ENCODE results near the gene KCNQ1.

KCNQ1 gene

DNA sequence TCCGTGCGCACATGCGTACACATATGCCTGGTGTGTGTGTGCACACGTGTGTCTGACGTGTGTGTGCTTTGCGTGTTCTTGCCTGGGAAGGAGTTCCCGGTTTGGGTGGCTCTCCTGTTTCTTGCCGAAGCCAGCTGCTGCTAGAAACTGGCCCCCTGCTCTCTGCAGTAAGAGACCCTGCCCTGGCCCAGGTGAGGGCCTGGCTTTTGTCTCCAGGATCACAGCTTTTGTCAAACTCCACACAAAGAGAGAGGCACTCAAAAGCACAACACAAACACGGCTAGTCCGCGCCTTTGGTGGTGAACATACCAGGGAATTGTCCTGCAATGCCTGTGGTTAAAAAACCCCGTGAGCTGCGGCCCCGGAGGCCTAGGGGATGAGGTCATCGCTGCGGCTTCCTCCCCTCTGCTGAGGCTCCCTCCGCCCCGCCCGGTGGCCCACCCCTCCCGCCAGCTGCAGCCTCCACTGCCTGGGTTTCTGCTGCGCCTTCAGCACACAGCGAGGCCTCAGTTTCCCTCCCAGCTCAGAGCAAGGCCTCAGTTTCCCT lies 88.9 kb downstream of the KCNQ1 start:
- no peak for DNase-seq (ENCODE audit: low read depth in 2 of 2)

DNA sequence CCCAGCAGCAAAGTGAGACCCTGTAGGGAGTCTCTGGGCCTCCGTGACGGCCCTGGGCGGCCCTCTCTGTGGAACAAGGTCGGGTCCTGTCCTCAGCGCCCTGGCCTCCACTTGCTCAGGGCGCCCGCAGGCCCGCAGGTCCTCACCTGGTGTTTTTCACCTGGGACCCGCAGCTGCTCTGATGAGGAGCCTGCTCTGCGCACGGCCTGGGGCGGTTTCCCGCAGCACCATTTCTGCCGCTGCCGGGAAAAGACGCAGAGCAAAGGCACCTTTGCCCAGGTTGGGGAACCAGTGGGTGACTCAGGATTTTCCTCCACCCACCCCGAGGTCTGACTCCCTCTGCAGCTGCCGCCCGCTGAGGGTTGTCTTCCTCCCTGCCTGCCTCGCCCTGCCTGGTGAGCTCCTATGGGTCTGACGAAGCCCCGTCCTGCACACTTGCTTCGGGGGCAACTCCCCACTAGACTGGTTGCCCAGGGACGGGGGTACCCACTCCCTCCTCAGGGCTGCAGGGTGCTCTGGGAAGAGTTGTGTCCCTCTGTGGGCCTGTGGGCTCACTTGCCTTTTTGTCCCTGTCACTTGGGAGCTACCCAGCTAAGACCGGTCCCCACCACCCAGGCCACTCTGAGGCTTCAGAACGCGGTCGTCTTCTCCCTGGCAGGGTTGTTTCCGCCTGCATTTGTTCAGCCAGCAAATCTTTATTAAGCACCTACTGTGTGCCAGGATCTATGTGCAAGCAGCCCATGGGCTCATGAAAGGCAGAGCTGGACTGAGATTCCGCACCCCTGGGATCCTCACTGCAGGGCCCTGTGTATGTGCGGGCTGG lies 89.5 kb downstream of the KCNQ1 start:
- DNase-seq (ENCODE audit: low read depth in 2 of 2), result no peak

DNA sequence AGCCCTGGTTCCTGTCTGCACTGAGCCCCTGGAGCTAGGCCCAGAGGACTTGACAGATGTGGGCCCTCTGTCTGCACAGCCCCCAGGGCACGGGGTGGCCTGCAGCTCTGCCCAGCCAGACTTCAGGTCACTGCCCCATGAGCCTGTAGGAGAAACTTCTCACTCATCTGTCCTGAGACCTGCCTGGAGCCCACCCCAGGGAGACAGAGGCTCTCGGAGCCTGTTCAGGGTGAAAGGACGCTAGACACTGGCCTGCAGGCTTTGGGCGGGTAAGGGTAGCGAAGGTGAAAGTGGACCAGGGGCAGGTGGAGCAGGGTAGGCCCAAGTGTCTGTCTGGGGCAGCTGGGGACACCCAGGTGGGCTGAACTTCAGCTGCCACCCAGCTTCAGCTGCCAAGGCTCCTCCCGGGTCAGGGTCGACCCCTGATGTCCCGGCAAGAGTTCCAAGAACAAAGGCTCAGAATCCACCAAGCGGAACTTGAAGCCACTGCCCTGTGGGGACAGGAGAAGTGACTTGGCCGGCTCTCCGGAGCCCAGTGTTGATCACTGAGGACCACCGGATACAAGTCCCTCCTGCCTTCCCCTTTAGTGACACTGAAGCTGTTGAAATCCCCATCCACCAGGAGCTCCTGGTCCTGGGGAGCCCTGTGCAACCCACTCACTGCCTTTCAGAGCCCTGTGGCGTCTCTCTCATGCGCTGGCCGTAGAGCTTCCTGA lies 90.3 kb downstream of the KCNQ1 start:
- no peak for DNase-seq (ENCODE audit: low read depth in 2 of 2)

DNA sequence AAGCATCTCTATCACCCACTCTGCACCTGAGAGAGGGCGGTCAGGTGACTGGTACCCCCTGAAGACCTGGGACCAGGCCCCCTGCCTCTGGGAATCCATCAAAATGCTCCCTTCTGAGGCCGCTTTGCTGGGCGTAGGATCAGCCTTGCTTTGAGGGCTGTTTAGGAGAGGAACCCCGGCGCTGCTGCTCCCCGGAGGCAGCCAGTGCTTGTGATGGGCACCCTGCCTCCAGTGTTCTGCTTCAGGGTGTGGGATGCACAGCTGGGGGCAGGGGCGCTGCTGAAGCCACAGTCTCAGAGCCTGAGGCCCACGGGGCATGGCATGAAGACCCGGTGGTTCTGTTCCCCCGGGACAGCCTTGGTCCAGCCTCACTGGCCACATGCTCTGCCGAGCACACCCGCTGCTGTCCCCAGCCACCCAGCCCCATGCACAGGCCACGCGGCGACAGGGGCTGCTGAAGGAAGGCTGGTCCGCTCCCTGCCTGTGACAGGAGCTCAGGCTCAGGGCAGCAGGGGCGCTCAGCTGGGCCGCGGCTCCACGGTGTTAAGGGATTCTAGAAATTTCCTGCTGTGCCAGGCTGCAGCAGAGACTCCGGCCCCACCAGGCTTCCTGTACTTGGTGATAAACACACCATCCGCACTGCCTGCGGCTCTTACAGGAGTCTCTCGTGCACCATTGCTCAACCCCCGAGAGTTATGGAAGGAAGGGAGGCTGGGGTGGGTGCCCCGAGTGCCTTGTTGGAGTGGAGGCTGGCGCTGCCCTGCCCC lies 91.0 kb downstream of the KCNQ1 start:
- no peak for DNase-seq (ENCODE audit: low read depth in 2 of 2)

DNA sequence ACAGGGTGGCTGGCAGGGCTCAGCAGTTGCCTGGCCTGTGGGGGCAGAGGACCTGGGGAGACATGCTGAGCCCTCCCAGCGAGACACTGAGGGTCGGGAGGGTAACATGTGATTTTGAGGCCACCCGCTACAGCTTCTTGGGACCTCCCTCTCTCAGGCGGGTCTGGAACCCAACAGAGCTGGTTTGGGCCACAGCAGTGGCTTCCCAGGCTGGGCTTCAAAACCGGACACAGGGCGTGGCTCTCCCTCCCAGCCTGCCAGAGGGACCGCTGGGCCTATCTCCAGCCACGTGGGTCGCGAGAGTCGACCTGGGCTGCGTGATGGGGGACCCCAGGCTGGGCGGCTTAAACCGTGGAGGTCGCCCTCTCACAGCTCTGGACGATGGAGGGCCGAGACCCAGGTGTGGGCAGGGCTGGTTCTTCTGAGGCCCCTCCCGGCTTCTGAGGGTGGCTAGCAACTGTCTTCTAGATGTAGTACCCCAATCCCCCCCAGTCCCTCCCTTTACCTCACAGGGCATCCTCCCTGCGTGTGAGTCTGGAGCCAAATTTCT lies 91.7 kb downstream of the KCNQ1 start:
- DNase-seq (ENCODE audit: low read depth in 2 of 2), result no peak

DNA sequence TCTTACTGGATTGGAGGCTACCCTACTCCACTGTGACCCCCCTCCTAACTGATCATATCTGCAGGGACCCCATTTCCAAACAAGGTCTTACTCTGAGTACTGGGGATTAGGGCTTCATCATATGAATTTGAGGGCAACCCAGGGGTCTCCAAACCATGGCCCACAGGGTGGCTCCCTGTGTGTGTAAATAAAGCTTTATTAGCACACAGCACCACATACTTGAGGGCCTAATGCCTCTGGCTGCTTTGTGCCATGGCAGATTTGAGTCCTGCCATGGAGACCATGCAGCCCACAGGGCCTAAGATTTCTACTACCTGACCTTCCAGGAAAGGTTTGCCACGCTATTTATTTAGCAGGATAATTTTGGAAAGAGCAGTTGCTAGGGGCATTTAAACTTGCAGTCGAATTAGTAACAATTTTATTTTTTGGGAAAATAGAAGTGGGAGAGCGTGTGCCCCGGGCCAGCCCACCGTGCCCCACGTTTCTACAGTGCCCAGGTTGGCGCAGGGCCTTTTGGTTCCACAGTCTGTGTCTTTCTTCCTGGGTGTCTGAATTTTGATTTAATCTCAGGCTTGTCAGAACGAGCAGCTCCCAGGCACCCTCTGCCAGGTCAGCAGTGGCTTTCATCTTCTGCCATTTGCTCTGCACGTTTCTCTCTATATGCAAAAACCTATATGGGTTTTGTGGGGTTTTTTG lies 92.3 kb downstream of the KCNQ1 start:
- no peak for DNase-seq (ENCODE audit: low read depth in 2 of 2)

DNA sequence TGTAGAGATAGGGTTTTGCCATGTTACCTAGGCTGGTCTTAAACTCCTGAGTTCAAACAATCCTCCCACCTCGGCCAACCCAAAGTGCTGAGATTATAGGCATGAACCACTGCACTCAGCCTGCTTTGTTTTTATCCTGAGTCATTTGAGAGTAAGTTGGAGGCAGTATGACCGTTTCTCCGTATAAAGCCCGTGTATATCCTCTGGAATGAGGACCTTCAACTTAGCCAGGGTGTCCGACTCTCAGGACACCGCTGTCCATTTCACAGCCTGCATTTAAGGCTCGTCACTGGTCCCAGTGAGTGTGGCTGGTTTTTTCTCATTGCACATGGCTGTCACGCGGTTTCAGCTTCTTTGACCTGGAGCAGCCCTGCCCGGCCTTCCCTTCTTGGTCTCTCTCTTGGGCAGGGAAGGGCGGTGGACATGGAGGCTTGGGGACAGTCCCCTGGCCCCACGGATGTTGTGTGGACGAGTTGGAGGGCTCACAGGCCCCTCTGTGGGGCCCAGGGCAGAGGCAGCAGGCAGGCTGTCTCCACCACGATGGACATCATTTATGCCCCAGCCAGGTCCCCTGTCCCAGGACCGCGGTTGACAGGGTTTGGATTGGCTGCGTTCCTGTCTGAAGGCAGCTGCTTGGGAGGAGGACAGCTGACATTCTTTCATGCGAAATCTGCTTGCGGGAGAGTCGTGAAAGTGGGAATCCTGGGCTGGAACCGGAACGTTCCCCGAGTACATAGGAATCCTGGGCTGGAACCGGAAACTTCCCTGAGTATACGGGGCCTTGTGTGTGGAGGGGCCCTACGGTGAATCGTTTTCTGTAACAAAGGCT lies 93.3 kb downstream of the KCNQ1 start:
- DNase-seq (ENCODE audit: low read depth in 2 of 2), result no peak

DNA sequence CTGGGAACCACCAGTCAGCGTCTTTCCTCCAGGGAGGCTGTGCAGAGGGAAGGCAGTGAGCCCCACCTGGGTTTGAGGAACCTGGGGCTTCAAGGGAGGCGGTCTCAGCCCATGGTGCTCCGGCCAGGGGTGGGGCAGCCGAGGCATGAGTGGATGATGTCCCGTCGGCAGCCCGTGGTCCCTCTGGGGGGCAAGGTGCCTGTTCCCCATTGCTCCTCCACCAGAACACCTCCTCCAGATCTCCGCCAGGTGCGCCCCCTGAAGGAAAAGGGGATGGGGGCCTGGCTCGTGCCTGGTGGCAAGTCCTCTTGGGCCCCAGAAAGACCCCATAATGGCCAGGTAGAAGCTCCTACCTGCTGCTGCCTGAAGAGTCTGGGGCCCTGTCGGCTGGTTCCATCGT lies 94.1 kb downstream of the KCNQ1 start:
- DNase-seq (ENCODE audit: low read depth in 2 of 2), result no peak

DNA sequence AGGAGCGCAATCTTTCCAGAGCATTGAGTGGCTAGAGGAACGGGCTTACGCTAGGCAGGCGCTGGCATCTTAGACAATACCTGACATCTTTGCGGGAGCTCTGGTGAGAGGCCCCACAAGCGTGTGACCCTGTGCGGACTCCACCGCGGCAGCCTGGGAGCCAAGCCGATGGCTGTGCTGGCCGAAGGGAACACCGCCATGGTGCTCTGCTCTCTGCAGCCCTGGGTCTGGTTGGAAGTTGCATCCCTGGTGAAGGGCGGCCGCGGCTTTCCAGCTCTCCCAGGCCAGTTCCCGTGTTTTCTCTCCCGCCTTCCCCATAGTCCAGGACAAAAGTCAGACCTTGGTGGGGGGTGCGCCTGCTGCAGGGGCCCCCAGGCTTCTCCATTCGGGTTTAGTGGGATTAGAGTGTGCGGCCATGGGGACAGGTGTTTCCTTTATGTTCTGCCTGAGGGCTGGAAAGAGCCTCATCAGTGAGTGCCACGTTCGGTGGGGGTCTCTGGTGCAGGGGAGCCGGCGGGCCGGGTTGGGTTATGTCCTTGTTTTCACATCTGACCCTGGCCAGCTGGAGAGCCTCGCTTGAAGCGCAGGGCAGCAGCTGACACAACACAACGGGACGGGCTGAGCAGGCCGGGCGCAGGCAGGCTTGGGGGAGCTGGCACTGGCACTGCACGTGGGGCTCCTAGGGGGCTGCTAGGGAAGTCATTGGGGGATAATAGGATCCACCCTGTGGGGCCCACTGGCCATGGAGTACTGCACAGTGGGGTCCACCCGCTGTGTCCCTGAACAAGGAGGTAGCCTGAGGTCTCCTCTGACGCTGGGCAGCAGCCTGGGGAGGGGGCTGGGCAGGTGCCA lies 94.8 kb downstream of the KCNQ1 start:
- no peak for DNase-seq (ENCODE audit: low read depth in 2 of 2)

DNA sequence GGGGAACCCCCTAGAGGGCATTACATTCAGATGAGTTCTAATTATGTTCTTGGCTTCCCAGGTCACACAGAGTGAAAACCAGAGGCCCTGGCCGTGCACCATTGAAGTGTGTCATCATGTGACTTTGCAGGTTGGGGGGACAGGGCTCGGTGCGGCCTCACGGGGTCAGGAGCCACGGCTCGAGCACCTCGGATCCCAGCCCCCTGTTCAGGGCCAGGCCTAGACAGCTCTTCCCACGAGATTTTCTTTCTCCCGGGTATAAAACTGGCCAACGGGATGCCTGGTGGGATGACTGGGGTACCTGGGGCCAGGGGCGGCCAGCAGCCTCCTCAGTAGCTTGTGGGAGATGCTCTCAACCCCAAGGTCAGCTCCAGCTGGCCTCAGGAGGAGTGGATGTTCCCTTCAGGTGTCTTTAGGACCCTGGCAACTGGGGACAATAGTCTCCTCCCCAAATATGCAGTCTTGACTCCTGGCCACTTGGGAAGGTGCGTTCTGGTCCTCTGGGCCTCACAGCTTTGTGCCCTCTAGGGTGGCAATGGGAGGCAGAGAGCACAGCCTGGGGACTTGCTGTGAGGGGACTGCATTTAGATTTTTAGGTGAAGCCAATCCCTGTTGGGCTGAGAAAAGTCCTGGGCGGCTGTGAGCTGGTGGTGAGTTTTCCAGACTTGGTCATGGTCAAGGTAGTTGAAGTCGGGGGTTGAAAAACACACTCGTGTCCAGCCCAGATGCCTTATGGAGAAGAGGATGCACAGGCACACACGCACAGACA lies 95.6 kb downstream of the KCNQ1 start:
- DNase-seq (ENCODE audit: low read depth in 2 of 2), result no peak

DNA sequence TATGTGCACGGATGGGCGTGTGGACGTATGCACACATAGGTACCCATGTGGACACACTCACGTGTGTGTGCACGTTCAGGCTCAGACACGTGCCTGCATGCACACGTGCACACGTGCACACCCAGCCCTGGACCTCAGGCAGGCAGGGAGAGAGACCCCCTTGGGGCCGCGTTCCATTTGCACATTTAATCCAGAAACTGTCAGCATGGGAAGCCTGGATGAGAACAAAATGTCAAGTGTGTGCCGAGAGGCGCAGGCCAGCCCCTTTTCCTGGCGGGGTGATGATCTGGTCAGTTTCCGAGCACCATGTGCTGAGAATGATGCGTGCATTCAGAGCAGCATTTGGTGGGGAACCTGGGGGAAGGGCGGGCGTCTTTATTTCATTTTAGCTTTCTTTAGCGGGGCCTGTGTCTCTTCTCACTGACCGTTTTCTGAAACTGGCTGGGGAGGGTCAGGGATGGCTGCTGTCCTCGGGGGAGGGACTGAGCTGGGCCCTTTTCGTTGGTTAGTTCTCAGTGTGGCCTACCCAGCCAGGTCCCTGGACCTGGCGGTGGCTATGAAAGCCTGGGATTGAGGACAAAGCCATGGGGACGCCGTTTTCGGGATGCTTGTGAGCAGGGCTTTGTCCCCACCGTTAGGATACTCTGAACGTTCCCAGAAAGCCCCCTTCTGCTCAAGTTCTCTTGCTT lies 96.3 kb downstream of the KCNQ1 start:
- DNase-seq (ENCODE audit: low read depth in 2 of 2), result no peak

DNA sequence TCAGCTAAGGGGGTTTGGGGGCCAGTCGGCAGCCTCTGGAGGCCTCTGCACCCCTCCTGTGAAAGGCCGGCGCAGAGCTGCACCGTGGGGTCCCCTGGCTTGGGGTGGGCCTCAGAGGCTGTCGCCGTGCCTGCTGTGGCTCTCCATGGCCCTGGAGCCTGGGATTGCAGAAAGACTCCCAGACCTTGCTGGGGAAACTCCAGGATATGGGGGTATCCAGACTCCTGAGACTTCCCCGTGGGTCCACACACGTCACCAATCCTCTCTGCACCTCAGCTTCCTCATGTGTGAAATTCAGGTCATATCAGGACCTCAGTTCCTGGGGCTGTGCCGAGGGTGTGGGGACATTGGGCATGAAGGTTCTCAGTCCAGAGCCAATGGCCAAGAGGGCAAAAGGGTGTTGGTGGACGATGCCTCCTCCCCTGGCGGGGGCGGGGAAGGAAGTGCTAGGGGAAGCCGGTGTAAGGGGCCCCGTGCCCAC lies 97.1 kb downstream of the KCNQ1 start:
- no peak for DNase-seq (ENCODE audit: low read depth in 2 of 2)

DNA sequence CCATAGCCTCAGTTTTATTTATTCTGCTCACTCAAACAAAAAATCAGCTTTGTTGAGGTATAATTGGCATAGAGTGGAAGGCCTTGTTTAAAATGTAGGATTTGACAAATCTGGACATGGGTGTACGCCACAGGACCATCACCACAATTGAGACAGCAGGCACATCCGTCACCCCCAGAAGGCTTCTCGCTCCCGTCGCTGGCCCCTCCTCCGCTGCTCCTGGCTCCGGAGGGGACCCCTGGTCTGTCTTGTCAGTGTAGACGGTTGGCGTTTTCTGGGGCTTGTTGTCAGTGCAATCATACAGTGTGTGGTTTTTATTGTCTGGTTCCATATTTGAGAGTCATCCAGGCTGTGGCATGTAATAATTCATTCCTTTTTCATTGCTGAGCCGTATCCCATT lies 97.6 kb downstream of the KCNQ1 start:
- no peak for DNase-seq (ENCODE audit: low read depth in 2 of 2)

DNA sequence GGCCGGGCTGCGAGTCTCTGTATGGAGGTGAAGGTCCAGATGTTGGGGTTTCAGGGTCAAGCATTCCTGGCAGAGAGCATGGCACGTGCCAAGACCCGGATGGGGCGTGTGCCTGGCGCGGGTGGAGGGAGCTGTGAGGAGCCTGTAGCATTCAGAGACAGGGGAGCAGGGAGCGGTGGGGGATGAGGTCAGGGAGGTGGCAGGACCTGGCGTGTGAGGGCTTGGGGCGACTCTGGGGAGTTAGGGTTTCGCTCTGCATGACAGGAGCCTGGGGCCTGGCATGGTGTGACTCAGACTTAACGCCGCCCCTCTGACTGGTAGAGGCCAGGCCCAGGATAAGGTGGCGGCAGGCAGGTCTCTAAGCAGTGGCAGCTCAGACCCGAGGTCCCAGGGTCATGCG lies 103.0 kb downstream of the KCNQ1 start:
- DNase-seq (ENCODE audit: low read depth in 2 of 2), result no peak

DNA sequence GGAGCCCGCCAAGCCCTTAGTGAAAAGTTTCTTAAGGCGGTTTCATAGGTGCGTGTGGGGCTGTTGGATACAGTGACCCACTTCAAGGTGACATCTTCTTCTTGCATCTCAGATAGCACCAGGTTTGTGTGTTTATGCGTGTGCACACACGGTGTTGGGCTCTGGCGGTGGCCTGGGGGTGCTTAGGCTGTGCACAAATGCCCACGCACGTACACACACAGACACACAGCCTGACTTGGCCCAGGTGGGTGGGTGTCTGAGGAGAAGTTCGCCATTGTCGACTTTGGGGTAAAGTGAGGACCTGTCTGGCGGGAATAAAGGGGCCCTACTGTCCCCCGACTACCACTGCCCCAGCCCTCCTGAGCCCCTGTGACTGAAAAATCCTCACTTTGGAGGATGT lies 103.8 kb downstream of the KCNQ1 start:
- no peak for DNase-seq (ENCODE audit: low read depth in 2 of 2)

DNA sequence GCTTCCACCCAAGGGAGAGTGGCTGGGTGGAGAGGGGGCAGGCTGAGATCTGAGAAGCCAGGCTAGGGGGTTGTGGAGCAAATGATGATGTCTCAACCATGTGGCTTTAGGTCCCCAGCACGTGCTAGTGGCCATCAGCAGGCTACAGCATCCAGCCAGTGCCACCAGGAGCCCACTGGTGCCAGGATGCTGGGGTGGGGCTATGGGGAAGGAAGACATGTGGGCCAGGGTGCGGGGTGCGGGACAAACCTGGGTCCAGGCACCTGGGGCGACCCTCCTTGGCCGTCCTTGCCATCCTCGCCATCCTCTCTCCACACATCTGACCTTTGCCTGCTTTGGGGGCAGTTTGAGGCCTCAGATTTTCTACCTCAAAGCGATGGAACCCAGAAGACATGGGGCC lies 104.3 kb downstream of the KCNQ1 start:
- DNase-seq (ENCODE audit: low read depth in 2 of 2), result no peak

DNA sequence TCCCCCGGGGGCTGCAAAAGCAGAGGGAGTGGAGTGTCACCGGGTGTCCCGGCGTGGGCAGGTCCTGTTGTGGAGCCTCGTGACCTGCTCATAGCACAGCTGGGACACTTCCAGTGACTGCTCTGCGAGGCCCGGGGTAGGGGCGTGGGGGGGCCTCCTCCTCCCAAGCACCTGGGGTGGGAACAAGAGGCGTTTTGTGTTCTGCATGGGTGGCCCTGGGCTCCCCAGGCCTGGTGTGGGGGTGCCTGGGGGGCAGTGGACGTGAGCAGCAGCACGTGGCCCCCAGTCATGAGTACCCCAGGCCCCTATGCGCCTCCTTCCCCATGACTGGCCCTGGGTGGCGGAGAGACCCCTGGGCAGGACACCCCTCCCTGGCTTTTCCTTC lies 104.7 kb downstream of the KCNQ1 start:
- DNase-seq (ENCODE audit: low read depth in 2 of 2), result no peak

Data from stimulated activated CD4-positive, alpha-beta T cell treated with anti-CD3 and anti-CD28 coated beads, Interleukin-12 subunit alpha, Interleukin-12 subunit beta, amount 100 ng/mL, for 24 hours (primary cell).